Neural crest cell (in vitro differentiated cells): ENCODE results near the gene UFSP1. TPM values are rescaled to one million over a fixed set of nuclear protein-coding genes. Genes with fewer than 3 reads are reported as not detected.
"Not testable (repeated sequence)": the region's sequence is repeated elsewhere in the genome, so short reads cannot be mapped to it uniquely, and the experiment has no call there.

ENCODE experiments used
- DNase-seq: peaks from one replicate; pipeline ENCODE4 v3.0.0; 2021; ENCODE audit warnings: low read depth, mixed read lengths, low spot score
- H3K27ac Mint-ChIP-seq: one replicate; pipeline ENCODE4 v1.8.0; 2021; ENCODE audit warnings: mild to moderate bottlenecking, mixed read lengths; ENCODE audit not compliant: unreplicated experiment
- H3K27me3 Mint-ChIP-seq: 2 replicates; pipeline ENCODE4 v1.8.0; 2021; ENCODE audit warnings: low read depth, mild to moderate bottlenecking, mixed read lengths
- H3K36me3 Mint-ChIP-seq: 2 replicates; pipeline ENCODE4 v1.8.0; 2021; ENCODE audit warnings: low read depth, mild to moderate bottlenecking, mixed read lengths
- H3K4me1 Mint-ChIP-seq: 2 replicates; pipeline ENCODE4 v1.8.0; 2021; ENCODE audit warnings: mixed read lengths
- H3K4me3 Mint-ChIP-seq: one replicate; pipeline ENCODE4 v1.8.0; 2021; ENCODE audit warnings: mild to moderate bottlenecking, mixed read lengths
- H3K9me3 Mint-ChIP-seq: 2 replicates; pipeline ENCODE4 v1.8.0; 2021; ENCODE audit warnings: mixed read lengths
- total RNA-seq: library from RNA; stranded (reverse); gene quantifications from 2 replicates; pipeline ENCODE4 v1.2.1, GENCODE V29; 2021
- TF ChIP-seq, protein P1 (sequence below): fragments of 200-600 bp; sonication (generic); conservative IDR thresholded peaks from 2 replicates; pipeline ENCODE4 v1.5.0; 2021; ENCODE audit warnings: antibody characterized with exemption, mild to moderate bottlenecking

Gene UFSP1
- total RNA-seq, 1 donor from 2014 or later: 4.6 TPM

- DNase-seq: no peak
- TF ChIP-seq, protein P1, sequence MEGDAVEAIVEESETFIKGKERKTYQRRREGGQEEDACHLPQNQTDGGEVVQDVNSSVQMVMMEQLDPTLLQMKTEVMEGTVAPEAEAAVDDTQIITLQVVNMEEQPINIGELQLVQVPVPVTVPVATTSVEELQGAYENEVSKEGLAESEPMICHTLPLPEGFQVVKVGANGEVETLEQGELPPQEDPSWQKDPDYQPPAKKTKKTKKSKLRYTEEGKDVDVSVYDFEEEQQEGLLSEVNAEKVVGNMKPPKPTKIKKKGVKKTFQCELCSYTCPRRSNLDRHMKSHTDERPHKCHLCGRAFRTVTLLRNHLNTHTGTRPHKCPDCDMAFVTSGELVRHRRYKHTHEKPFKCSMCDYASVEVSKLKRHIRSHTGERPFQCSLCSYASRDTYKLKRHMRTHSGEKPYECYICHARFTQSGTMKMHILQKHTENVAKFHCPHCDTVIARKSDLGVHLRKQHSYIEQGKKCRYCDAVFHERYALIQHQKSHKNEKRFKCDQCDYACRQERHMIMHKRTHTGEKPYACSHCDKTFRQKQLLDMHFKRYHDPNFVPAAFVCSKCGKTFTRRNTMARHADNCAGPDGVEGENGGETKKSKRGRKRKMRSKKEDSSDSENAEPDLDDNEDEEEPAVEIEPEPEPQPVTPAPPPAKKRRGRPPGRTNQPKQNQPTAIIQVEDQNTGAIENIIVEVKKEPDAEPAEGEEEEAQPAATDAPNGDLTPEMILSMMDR: no peak
- H3K4me3 Mint-ChIP-seq: no peak overlapping the region
- no peaks in the 10 kb centered on the region for H3K9me3 Mint-ChIP-seq
- H3K4me1 Mint-ChIP-seq: no peaks in the 10 kb centered on the region
- no peak overlapping the region for H3K27ac Mint-ChIP-seq
- H3K36me3 Mint-ChIP-seq: no peaks in the 10 kb centered on the region
- peaks cover 10% of the 10 kb centered on the region for H3K27me3 Mint-ChIP-seq
These were observed 25.4 kb upstream of the UFSP1 start for GRCh38 chr7:100914879-100915447.

GRCh38 chr7:100914208-100914878 lies 24.8 kb upstream of the UFSP1 start:
- no peaks in the 10 kb centered on the region for H3K36me3 Mint-ChIP-seq
- DNase-seq: no peak
- TF ChIP-seq, protein P1: no peak
- no peak overlapping the region for H3K27ac Mint-ChIP-seq
- H3K9me3 Mint-ChIP-seq: no peaks in the 10 kb centered on the region
- H3K4me3 Mint-ChIP-seq: no peak overlapping the region
- H3K4me1 Mint-ChIP-seq: no peaks in the 10 kb centered on the region
- peaks cover 10% of the 10 kb centered on the region for H3K27me3 Mint-ChIP-seq

DNA sequence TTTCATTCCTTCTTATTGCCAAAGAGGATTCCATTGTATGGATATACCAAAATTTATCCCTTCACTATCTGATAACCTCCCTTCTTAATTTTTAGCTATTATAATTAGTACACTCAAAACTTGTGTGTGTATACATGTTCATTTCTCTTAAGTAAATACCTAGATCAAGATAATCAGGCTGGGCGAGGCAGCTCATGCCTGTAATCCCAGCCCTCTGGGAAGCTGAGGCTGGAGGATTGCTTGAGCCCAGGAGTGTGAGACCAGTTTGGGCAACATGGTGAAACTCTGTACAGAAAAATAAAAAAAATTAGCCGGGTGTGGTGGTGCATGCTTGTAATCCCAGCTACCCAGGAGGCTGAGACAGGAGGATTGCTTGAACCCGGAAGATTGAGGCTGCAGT lies 22.0 kb upstream of the UFSP1 start:
- Mint-ChIP-seq H3K4me3 (no peak overlapping the region), H3K9me3 (peaks cover 5% of the 10 kb centered on the region), H3K27me3 (peaks cover 10% of the 10 kb centered on the region), H3K27ac (no peak overlapping the region), H3K4me1 (no peaks in the 10 kb centered on the region), H3K36me3 (no peaks in the 10 kb centered on the region)
- DNase-seq: no peak
- TF ChIP-seq, protein P1: no peak

DNA sequence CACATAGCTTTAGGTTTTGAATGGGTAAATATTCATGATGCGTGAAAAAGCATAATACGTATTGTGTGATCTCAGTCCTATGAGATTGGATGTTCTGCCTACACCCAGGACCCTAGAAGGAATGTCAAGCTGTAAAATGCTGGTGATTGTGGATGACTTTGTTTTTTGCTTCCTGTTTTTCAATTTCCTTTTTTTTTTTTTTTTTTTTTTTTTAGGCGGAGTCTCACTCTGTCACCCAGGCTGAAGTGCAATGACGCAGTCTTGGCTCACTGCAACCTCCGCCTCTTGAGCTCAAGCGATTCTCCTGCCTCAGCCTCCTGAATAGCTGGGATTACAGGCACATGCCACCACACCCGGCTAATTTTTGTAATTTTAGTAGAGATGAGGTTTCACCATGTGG lies 20.9 kb upstream of the UFSP1 start:
- not testable (repeated sequence) for H3K27ac Mint-ChIP-seq, DNase-seq, H3K27me3 Mint-ChIP-seq, H3K4me1 Mint-ChIP-seq, H3K9me3 Mint-ChIP-seq, H3K36me3 Mint-ChIP-seq, H3K4me3 Mint-ChIP-seq

DNA sequence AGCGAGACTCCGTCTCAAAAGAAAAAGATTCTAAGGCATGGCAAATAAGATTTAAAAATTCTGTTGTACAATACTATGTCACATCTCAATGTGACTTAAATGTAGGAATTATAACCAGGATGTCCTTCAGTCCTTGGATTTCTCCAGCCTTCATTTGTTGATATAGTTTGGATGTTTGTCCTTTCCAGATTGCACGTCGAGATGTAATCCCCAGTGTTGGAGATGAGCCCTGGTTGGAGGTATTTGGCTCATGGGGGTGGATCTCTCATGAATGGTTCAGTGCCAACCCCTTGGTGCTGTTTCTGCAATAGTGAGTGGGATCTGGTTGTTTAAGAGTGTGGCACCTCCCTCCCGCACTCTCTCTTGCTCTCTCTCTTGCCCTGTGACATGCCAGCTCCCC lies 19.0 kb upstream of the UFSP1 start:
- TF ChIP-seq, protein P1: no peak
- no peak for DNase-seq
- Mint-ChIP-seq H3K27me3 (peaks cover 10% of the 10 kb centered on the region), H3K4me3 (no peak overlapping the region), H3K36me3 (no peaks in the 10 kb centered on the region), H3K9me3 (peaks cover 5% of the 10 kb centered on the region), H3K4me1 (no peaks in the 10 kb centered on the region), H3K27ac (no peak overlapping the region)

GRCh38 chr7:100902638-100903037 lies 13.1 kb upstream of the UFSP1 start:
- Mint-ChIP-seq H3K4me1 (no peaks in the 10 kb centered on the region), H3K4me3 (no peak overlapping the region), H3K9me3 (no peaks in the 10 kb centered on the region), H3K27me3 (peaks cover 29% of the 10 kb centered on the region), H3K36me3 (no peaks in the 10 kb centered on the region), H3K27ac (no peak overlapping the region)
- DNase-seq: no peak
- TF ChIP-seq, protein P1: no peak
